GDM1 (cell line): Measurements from ENCODE around the gene NSUN5.
"Not testable (repeated sequence)": the region's sequence is repeated elsewhere in the genome, so short reads cannot be mapped to it uniquely, and the experiment has no call there.

Experiments
- DNase-seq: peaks from one replicate; lab custom pipeline; 2025; lab: John Stamatoyannopoulos, UW

Gene NSUN5

DNA sequence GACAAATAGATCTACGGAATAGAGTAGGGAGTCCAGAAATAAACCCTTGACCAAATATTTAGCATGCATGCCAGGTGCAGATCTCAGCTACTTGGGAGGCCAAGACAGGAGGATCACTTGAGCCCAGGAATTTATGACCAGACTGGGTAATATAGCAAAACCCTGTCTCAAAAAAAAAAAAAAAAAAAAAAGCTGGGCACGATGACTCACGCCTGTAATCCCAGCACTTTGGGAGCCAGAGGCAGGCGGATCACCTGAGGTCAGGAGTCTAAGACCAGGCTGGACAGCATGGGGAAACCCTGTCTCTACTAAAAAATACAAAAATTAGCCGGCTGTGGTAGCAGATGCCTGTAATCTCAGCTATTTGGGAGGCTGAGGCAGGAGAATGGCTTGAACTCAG is 31.4 kb downstream of the NSUN5 start:
- DNase-seq: not testable (repeated sequence)

DNA sequence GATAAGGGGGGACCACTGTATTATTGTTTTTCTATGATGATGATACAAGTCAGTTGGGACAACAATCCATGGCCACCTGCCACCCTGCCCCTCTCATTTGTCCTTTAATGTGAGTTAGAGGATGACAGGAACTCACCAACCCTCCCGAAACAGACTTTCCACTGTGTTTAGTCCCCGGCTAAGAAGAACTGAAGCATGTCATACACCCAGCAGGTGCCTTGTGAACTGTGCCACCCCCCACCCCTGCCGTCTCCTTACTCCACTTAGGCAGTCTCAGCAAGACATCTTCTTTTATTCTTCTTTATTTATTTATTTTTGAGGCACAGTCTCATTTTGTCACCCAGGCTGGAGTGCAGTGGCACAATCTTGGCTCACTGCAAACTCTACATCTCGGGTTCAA is 40.8 kb downstream of the NSUN5 start:
- not testable (repeated sequence) for DNase-seq

DNA sequence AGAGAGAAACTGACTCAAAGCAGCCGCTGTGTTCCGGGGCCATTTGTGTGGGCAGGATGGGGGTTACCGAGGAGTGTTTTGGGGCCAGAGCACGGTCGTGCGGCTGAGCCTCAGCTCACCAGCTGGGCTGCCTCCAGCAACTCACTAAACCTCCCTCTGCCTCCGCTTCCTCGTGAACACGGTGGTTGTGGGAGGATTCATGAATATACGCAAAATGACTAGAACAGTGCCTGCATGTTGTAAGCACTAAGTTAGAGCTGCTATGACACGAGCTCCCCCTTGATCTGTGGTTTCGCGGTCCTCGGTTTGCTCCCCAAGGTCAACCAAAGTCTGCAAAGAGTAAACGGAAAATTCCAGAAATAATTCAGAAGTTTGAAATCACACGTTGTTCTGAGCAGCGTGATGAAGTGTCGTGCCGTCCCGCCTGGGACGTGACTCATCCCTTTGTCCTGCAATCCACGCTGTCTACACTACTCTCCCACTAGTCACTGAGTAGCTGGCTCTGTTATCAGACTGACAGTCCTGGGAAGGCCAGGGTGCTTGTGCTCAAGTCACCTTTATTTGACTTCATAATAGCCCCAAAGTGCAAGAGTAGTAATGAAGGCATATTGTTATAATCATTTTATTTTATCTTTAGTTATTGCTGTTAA is 41.8 kb downstream of the NSUN5 start:
- DNase-seq: not testable (repeated sequence)

DNA sequence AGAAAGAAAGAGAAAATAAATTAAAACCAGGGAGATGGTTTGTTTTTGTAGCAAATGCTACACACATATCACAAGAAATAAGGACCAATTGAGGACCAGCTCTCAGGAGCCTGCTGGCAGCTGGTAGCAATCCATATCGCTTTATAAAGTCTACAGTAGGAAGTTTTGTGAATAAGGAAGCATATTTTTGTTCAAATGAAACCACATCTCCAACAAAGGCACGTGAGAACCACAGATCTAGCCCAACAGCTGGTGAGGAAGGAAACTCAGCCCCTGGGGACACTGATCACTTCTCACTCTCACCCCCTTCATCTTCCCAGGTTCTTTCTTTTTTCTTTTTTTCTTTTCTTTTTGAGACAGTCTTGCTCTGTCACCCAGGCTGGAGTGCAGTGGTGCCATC is 46.2 kb downstream of the NSUN5 start:
- not testable (repeated sequence) for DNase-seq
